ENCODE data around the gene CDH23.

The CDH23 gene

GRCh38 chr10:71817831-71818655, 421.3 kb downstream of the CDH23 start:
- Mint-ChIP-seq H3K27ac (no peak overlapping the region), H3K4me1 (peaks cover 16% of the 10 kb centered on the region), H3K4me3 (no peak overlapping the region), H3K27me3 (no peaks in the 10 kb centered on the region), H3K9me3 (no peaks in the 10 kb centered on the region)
- ATAC-seq, result no peak
- DNase-seq, result no peak

DNA sequence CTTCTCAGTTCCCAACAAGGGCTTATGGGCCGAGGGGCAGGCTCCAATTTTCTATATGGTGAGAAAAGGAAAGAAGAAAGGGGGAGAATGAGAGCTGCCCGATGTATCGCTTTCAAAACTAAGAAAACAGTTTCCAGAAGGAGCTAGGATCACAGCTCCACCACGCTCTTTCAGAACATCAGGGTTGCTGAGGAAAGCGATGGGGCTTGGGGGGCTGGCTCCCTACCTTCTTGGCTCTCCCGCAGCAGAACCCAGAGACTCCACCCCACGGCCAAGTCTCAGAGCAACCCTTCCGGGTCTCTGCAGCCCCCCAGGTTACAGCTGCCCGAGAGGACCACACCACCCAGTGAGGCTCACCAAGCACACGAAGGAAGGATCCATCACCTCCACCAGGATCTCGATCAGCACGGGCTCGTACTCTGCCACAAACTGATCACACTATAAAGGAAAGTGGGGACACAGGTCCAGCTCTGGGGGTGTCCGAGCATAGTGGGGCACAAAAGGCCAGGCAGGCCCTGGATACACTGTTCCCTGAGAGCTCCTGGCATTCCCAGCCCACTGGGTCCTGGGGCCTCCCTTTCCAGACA, 422.0 kb downstream of the CDH23 start:
- Mint-ChIP-seq H3K27me3 (no peaks in the 10 kb centered on the region), H3K4me1 (peaks cover 16% of the 10 kb centered on the region), H3K9me3 (no peaks in the 10 kb centered on the region), H3K4me3 (no peak overlapping the region), H3K27ac (no peak overlapping the region)
- no peak for ATAC-seq
- DNase-seq, result no peak

DNA sequence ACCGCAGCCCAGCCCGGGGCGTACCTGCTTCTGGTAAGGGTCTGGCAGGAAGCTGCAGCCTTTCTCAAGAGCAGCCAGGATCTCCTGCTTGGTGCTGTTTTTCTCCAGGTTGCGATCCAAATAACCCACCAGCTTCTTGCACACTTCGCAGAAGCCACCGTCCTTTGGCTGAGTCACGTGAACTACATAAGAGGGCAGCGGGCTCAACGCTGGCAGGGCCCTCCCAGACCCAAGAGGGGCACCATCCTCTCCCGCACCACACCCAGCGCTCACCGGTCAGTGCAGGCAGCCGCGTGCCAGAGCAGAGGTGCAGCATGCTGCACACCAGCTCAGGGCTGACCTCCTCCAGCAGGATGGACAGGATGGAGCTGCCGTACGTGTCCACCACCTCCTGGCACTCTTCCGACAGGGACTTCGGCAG, 422.7 kb downstream of the CDH23 start:
- no peaks in the 10 kb centered on the region for H3K27me3 Mint-ChIP-seq

GRCh38 chr10:71819985-71820384, 423.3 kb downstream of the CDH23 start:
- H3K9me3 Mint-ChIP-seq, result no peaks in the 10 kb centered on the region
- no peaks in the 10 kb centered on the region for H3K27me3 Mint-ChIP-seq
- H3K4me1 Mint-ChIP-seq, result peaks cover 16% of the 10 kb centered on the region
- no peak for DNase-seq
- no peak for ATAC-seq
- H3K27ac Mint-ChIP-seq, result peak overlapping the region in 1 of 2 donors; percentile 74
- H3K4me3 Mint-ChIP-seq, result no peak overlapping the region

More for the DNA sequence above, 422.7 kb downstream of the CDH23 start:
- ATAC-seq (no peak), DNase-seq (no peak)
- H3K27ac Mint-ChIP-seq, result peak overlapping the region in 1 of 2 donors; percentile 27
- H3K4me3 Mint-ChIP-seq, result no peak overlapping the region
- H3K9me3 Mint-ChIP-seq, result no peaks in the 10 kb centered on the region
- H3K4me1 Mint-ChIP-seq, result peaks cover 16% of the 10 kb centered on the region

DNA sequence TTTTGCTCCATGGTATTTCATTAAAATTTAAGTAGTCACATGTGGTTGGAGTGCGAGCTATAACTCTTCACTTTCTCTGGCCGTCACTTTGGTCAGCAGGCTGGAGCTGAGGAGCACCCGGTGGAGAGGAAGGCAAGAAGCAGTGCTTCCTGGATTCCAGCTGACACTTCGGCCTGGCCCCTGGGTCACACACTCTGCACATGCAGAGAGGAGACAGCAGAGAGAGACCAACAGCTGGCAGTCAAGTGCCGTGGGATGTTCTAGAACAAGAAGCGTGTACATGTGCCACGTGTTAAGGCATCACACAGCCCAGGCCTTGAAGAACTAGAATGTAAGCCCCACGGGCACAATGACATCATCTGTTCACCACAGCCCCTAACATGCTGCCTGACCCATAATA, 424.2 kb downstream of the CDH23 start:
- Mint-ChIP-seq H3K27ac (peak overlapping the region; percentile 34 to 65), H3K27me3 (no peaks in the 10 kb centered on the region), H3K9me3 (no peaks in the 10 kb centered on the region), H3K4me3 (no peak overlapping the region), H3K4me1 (peaks cover 16% of the 10 kb centered on the region)
- no peak for DNase-seq
- no peak for ATAC-seq

- no peaks in the 10 kb centered on the region for H3K27me3 Mint-ChIP-seq
- H3K4me3 Mint-ChIP-seq, result peak overlapping the region in 1 of 2 donors; percentile 39
- peak; percentile 95 for ATAC-seq
- DNase-seq, result peak; percentile 39 to 55
- no peaks in the 10 kb centered on the region for H3K9me3 Mint-ChIP-seq
- H3K27ac Mint-ChIP-seq, result peak overlapping the region in 1 of 2 donors; percentile 80
- H3K4me1 Mint-ChIP-seq, result peaks cover 16% of the 10 kb centered on the region
Observed at GRCh38 chr10:71821909-71822763, 425.4 kb downstream of the CDH23 start.

DNA sequence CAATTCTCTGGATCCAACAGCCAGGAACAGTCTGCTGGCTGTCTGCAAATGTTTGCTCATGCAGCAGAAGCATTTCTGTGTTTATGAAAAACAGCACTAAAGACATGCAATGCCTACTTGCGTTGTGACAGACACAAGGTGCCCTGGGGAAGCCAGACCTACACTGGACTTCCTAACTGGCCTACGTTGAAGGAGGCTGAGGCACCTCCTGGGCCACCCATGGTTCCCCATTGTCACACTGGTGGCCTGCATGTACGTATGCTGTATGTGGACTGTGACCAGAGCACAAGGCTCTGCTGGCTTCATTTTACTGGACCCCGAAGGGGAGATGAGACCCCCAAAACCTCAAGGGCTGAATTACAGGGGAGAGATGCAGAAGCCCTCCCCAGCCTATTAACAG, 426.6 kb downstream of the CDH23 start:
- Mint-ChIP-seq H3K27ac (peak overlapping the region in 1 of 2 donors; percentile 14), H3K4me1 (peaks cover 16% of the 10 kb centered on the region), H3K27me3 (no peaks in the 10 kb centered on the region), H3K9me3 (no peaks in the 10 kb centered on the region), H3K4me3 (no peak overlapping the region)
- ATAC-seq, result no peak
- DNase-seq, result no peak

DNA sequence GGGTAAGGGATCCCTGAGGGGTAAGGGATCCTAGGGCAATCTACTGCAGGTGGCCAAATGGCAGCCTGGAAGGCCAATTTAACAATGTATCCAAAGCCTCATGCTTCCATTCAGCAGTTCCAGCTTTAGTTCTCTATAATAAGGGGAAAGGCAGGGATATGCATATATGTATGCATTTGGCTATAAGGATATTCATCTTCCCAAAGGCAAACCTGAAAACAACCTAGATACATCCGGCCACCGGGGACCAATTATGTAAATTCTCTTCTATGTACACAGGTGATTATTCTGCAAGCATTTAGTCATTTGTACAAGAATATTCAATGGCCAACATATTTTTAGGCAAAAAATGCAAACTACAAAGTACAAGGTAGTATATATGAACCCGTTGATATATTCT, 427.6 kb downstream of the CDH23 start:
- H3K9me3 Mint-ChIP-seq, result no peaks in the 10 kb centered on the region
- H3K4me1 Mint-ChIP-seq, result peaks cover 16% of the 10 kb centered on the region
- ATAC-seq (no peak), DNase-seq (no peak)
- no peak overlapping the region for H3K27ac Mint-ChIP-seq
- H3K4me3 Mint-ChIP-seq, result no peak overlapping the region
- H3K27me3 Mint-ChIP-seq, result no peaks in the 10 kb centered on the region

GRCh38 chr10:71825217-71825616, 428.5 kb downstream of the CDH23 start:
- Mint-ChIP-seq H3K4me1 (peaks cover 16% of the 10 kb centered on the region), H3K9me3 (no peaks in the 10 kb centered on the region), H3K27ac (peak overlapping the region in 1 of 2 donors; percentile 52), H3K27me3 (no peaks in the 10 kb centered on the region), H3K4me3 (no peak overlapping the region)
- ATAC-seq (no peak), DNase-seq (no peak)

- no peak overlapping the region for H3K27ac Mint-ChIP-seq
- H3K4me1 Mint-ChIP-seq, result peaks cover 9% of the 10 kb centered on the region
Observed at GRCh38 chr10:71827852-71828251, 431.1 kb downstream of the CDH23 start.

GRCh38 chr10:71828702-71829101, 432.0 kb downstream of the CDH23 start:
- Mint-ChIP-seq H3K4me1 (peaks cover 17% of the 10 kb centered on the region), H3K9me3 (no peaks in the 10 kb centered on the region), H3K4me3 (no peak overlapping the region), H3K27ac (no peak overlapping the region), H3K27me3 (no peaks in the 10 kb centered on the region)
- ATAC-seq, result no peak
- no peak for DNase-seq

More at GRCh38 chr10:71827852-71828251, 431.1 kb downstream of the CDH23 start:
- Mint-ChIP-seq H3K27me3 (no peaks in the 10 kb centered on the region), H3K9me3 (no peaks in the 10 kb centered on the region), H3K4me3 (no peak overlapping the region)
- ATAC-seq, result no peak
- DNase-seq, result no peak

- Mint-ChIP-seq H3K9me3 (no peaks in the 10 kb centered on the region), H3K27ac (no peak overlapping the region), H3K4me1 (peaks cover 18% of the 10 kb centered on the region), H3K4me3 (no peak overlapping the region), H3K27me3 (no peaks in the 10 kb centered on the region)
- DNase-seq (no peak), ATAC-seq (no peak)
Observed at GRCh38 chr10:71829171-71829570, 432.5 kb downstream of the CDH23 start.

GRCh38 chr10:71829896-71830295, 433.2 kb downstream of the CDH23 start:
- DNase-seq (no peak), ATAC-seq (no peak)
- no peak overlapping the region for H3K27ac Mint-ChIP-seq
- H3K4me3 Mint-ChIP-seq, result no peak overlapping the region
- no peaks in the 10 kb centered on the region for H3K9me3 Mint-ChIP-seq
- H3K27me3 Mint-ChIP-seq, result no peaks in the 10 kb centered on the region
- H3K4me1 Mint-ChIP-seq, result peaks cover 18% of the 10 kb centered on the region

GRCh38 chr10:71830726-71831125, 434.0 kb downstream of the CDH23 start:
- no peaks in the 10 kb centered on the region for H3K9me3 Mint-ChIP-seq
- H3K4me3 Mint-ChIP-seq, result no peak overlapping the region
- H3K27ac Mint-ChIP-seq, result no peak overlapping the region
- peaks cover 20% of the 10 kb centered on the region for H3K4me1 Mint-ChIP-seq
- DNase-seq, result no peak
- H3K27me3 Mint-ChIP-seq, result no peaks in the 10 kb centered on the region
- ATAC-seq, result no peak

DNA sequence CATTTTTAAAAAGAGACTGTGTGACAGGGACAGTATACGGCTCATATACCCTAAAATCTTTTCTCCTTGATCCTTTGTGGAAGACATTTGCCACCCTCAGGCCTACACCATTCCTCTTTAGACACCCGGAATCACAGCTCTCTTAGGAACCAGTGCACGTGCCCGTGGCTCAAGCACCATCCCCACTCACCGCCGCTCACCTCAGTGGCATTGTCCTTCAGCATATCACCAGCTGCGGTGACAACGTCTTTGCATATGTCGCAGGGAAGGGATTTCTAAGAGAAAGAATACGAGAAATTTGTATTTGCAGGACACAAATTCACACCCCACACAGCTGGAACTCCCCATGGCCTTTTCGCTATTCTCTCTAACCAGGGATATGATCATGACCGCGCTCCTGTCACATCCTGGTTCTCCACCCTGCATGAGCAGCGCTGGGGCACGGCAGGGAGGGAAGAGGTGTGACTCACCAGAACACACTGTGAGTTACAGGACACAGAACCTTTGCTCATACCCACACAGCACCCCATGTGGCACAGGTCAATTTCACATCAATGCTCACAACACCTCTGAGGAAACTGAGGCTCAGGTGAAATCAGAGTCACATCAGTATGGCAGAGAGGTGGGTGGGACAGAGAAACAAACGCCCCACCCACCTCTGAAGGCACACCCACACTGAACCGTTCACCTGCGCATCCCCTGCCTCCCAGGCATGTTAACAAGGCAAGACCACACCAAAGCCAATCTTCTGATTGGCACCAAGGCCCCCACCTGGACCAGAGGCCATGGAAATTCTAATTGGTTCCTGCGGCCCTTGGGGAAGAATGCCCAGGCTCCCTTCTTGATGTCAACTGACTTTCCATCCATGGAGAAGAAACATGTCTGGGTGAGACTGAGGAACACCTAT, 435.2 kb downstream of the CDH23 start:
- Mint-ChIP-seq H3K4me3 (no peak overlapping the region), H3K9me3 (no peaks in the 10 kb centered on the region)
- ATAC-seq, result no peak

More for the DNA sequence above, 435.2 kb downstream of the CDH23 start:
- Mint-ChIP-seq H3K4me1 (peaks cover 32% of the 10 kb centered on the region), H3K27me3 (no peaks in the 10 kb centered on the region), H3K27ac (no peak overlapping the region)
- DNase-seq, result no peak

All from stimulated activated naive CD8-positive, alpha-beta T cell treated with anti-CD3 and anti-CD28 coated beads, Interleukin-15, amount 100 ng/mL, for 72 hours (primary cell).